ENCODE measurements around the gene AGBL1. TPM values are rescaled to one million over a fixed set of nuclear protein-coding genes. Genes with fewer than 3 reads are reported as not detected.

Gene AGBL1
- total RNA-seq, 2 donors from 2014 or later = not detected

DNA sequence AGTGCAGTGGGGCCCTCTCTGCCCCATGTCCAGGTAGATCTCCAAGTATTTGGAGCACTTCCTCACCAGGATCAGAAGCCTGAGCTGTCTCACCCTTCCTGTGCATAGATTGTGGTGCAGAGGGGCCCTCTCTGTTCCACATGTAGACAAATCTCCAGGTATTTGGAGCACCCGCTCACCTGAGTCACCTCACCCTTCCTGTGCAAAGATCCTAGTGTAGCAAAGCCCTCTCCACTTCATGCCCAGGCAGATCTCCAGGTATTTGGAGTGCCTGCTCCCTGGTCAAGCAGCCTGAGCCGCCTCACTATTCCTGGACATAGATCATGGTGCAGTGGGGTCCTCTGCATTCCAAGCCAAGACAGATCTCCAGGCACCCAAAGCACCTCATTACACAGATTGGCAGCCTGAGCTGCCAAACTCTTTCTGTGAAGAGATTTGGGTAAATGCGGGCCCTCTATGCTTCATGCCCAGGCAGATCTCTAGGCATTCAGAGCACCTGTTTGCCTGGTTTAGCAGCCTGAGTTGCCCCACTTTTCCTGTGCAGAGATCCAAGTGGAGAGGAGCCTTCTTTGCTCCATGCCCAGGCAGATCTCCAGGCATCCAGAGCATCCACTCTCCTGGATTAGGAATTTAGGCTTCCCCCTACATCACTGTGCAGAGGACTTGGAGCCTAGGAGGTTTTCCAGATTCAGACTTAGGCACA, 249.8 kb downstream of the AGBL1 start:
- Histone ChIP-seq H3K27ac (no peak overlapping the region), H3K27me3 (no peaks in the 10 kb centered on the region), H3K9me3 (peaks cover 0 to 24% of the 10 kb centered on the region in 2 donors), H3K36me3 (no peaks in the 10 kb centered on the region), H3K4me3 (no peak overlapping the region), H3K4me1 (no peaks in the 10 kb centered on the region)
- TF ChIP-seq, protein P1, sequence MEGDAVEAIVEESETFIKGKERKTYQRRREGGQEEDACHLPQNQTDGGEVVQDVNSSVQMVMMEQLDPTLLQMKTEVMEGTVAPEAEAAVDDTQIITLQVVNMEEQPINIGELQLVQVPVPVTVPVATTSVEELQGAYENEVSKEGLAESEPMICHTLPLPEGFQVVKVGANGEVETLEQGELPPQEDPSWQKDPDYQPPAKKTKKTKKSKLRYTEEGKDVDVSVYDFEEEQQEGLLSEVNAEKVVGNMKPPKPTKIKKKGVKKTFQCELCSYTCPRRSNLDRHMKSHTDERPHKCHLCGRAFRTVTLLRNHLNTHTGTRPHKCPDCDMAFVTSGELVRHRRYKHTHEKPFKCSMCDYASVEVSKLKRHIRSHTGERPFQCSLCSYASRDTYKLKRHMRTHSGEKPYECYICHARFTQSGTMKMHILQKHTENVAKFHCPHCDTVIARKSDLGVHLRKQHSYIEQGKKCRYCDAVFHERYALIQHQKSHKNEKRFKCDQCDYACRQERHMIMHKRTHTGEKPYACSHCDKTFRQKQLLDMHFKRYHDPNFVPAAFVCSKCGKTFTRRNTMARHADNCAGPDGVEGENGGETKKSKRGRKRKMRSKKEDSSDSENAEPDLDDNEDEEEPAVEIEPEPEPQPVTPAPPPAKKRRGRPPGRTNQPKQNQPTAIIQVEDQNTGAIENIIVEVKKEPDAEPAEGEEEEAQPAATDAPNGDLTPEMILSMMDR (IDR thresholded peaks at IDR 0.05) = no peak
- no peak for DNase-seq (ENCODE audit: low spot score)

DNA sequence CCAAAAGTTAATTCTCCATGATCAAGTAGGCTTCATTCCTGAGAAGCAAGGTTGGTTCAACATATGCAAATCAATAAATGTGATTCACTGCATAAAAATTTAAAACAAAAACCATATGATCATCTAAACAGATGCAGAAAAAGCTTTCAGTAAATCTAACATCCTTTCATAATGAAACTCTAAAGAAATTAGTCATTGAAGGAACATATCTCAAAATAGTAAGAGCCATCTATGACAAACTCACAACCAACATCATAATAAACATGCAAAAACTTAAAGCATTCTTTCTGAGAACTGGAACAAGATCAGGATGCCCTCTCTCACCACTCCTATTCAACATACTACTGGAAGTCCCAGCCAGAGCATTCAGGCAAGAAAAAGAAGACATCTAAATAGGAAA, 254.1 kb downstream of the AGBL1 start:
- no peaks in the 10 kb centered on the region for H3K4me1 ChIP-seq
- H3K27ac ChIP-seq = no peak overlapping the region
- no peaks in the 10 kb centered on the region for H3K36me3 ChIP-seq
- DNase-seq (ENCODE audit: low spot score) = no peak
- H3K27me3 ChIP-seq = no peaks in the 10 kb centered on the region
- H3K4me3 ChIP-seq = no peak overlapping the region
- TF ChIP-seq, protein P1 (IDR thresholded peaks at IDR 0.05) = no peak
- H3K9me3 ChIP-seq = peaks cover 0 to 20% of the 10 kb centered on the region in 2 donors

DNA sequence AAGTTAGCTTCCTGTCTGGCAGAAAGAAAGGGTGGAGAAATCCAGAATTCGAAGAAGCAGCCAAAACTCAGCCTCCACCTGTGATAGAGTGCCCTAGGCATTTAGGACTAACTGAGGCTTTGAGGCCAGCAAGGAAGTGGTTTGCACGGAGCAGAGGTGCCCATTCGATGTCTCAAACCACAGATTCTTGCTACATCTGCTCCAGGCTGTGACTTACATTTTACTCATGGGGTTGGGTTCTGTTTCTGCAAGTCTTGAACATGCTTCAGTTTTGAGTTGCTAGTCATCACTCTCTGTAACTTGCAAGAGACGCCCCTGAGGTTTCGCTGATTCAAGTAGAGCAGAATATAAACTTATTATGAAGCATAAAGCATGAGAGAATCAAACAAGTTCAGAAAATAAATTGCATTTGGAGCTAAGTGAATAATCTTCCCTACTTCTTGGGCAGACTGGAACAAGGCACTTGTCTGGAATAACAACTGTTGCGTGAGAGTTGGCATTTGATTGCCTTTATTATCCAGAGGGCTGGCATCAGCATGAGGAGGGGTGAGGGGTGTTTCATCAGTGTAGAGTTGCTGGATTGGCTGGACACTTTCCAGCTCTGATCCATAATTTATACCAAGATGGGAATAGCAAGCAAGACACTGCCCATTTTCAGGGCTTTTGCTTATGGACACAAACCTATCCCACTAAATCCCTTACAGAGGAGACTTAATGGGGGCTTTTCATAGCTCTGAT, 256.5 kb downstream of the AGBL1 start:
- Histone ChIP-seq H3K27ac (no peak overlapping the region), H3K27me3 (no peaks in the 10 kb centered on the region), H3K4me3 (no peak overlapping the region), H3K9me3 (peaks cover 0 to 4% of the 10 kb centered on the region in 2 donors), H3K36me3 (no peaks in the 10 kb centered on the region), H3K4me1 (no peaks in the 10 kb centered on the region)
- TF ChIP-seq, protein P1 (IDR thresholded peaks at IDR 0.05) = no peak
- DNase-seq (ENCODE audit: low spot score) = no peak

DNA sequence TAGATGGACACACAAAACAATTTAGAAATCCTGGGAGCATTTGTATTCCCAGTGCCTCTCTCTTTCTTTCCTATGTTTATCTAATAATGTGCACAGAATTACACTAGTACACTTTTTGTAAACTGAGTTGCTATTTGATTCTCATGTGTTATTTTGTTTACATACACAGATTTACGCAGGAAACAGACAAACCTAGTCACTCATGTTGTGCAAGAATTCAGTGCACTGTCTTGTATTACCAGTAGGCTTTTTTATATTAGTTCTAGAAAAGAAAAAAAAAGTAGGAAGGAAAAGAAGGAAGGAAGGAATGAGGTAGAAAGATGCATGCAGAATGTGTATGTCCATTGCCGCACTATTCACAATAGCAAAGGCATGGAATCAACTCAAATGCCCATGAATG, 257.4 kb downstream of the AGBL1 start:
- Histone ChIP-seq H3K4me3 (no peak overlapping the region), H3K27me3 (no peaks in the 10 kb centered on the region), H3K36me3 (no peaks in the 10 kb centered on the region), H3K27ac (no peak overlapping the region), H3K4me1 (no peaks in the 10 kb centered on the region), H3K9me3 (no peaks in the 10 kb centered on the region)
- no peak for DNase-seq (ENCODE audit: low spot score)
- TF ChIP-seq, protein P1 (IDR thresholded peaks at IDR 0.05) = no peak

DNA sequence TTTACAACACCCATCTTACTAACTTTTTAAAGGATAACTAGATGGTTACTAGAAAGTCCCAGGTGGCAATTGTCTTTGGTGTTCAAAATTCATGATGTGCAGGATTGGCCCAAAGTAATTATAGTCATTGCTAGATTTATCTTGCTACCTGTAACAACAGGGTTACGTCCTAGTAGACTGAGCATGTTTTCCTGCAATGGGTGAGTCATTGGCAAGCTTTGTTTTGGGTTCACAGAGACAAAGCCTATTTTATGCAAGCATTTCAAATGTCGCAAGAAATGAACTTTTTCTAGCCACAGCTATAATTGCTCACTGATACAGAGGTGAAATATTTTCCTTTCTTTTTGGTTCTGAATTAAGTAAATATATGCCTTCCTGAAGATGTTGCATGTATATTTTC, 267.6 kb downstream of the AGBL1 start:
- H3K27me3 ChIP-seq = no peaks in the 10 kb centered on the region
- TF ChIP-seq, protein P1 (IDR thresholded peaks at IDR 0.05) = no peak
- no peaks in the 10 kb centered on the region for H3K36me3 ChIP-seq
- no peak overlapping the region for H3K4me3 ChIP-seq
- H3K27ac ChIP-seq = no peak overlapping the region
- no peaks in the 10 kb centered on the region for H3K4me1 ChIP-seq
- no peak for DNase-seq (ENCODE audit: low spot score)
- H3K9me3 ChIP-seq = no peaks in the 10 kb centered on the region

All from right atrium auricular region (tissue), 2 donors.